NT2/D1 (cell line): Measurements from ENCODE around the gene ZNF292.

ENCODE experiments used
- DNase-seq: peaks from one replicate; pipeline ENCODE4 v3.0.0-alpha.2; 2011; ENCODE audit warnings: low read depth, low spot score
- H3K27me3 ChIP-seq: 2 replicates; pipeline ENCODE4 v1.6.0; 2011; ENCODE audit warnings: mild to moderate bottlenecking; ENCODE audit not compliant: insufficient read length, insufficient read depth
- H3K36me3 ChIP-seq: 2 replicates; pipeline ENCODE4 v1.6.1; 2011; ENCODE audit warnings: mild to moderate bottlenecking, low read length, mixed read lengths; ENCODE audit not compliant: insufficient read depth, insufficient read length
- H3K4me1 ChIP-seq: 2 replicates; pipeline ENCODE4 v1.5.1; 2011; ENCODE audit not compliant: insufficient read depth, insufficient read length
- H3K4me3 ChIP-seq: 2 replicates; pipeline ENCODE4 v1.5.1; 2011; ENCODE audit warnings: low read depth; ENCODE audit not compliant: insufficient read length
- H3K9ac ChIP-seq: 2 replicates; pipeline ENCODE4 v1.6.0; 2011; ENCODE audit warnings: low read depth; ENCODE audit not compliant: insufficient read length
- H3K9me3 ChIP-seq: 2 replicates; pipeline ENCODE4 v1.5.1; 2011; ENCODE audit warnings: mild to moderate bottlenecking, low read length; ENCODE audit not compliant: insufficient read depth
- SUZ12 ChIP-seq: IDR thresholded peaks from 2 replicates; pipeline ENCODE4 v1.6.1; 2011; ENCODE audit not compliant: insufficient read length, insufficient read depth; ENCODE audit errors: extremely low read depth
- YY1 ChIP-seq: IDR thresholded peaks from 2 replicates; pipeline ENCODE4 v1.6.1; 2011; ENCODE audit not compliant: insufficient read length, insufficient read depth
- ZNF274 ChIP-seq: IDR thresholded peaks from 2 replicates; pipeline ENCODE4 v1.6.1; 2011; ENCODE audit warnings: mild to moderate bottlenecking, low read depth, low read length

The ZNF292 gene

DNA sequence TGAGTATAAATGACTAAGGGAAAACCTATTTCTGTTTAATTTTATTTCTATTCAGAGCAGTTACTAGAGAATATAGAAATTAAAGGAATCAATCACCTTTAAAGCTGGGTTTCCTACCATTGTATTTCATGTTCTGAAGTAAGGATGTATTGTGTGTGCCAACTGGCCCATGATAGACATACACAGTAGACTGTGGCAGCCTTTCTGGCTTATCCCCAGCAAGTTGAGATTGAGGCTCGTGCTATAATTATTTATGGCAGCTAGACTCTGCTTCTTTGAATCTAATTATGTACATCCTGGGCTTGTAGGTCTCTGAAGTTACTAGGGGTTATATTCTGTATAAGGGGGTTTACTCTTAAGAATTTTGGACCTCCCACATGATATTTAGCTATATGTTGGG lies 44.4 kb downstream of the ZNF292 start:
- H3K4me1 ChIP-seq, result no peaks in the 10 kb centered on the region
- no peak overlapping the region for H3K4me3 ChIP-seq
- H3K36me3 ChIP-seq, result peaks cover 2% of the 10 kb centered on the region
- H3K27me3 ChIP-seq, result no peaks in the 10 kb centered on the region
- no peak for DNase-seq
- no peak for TF ChIP-seq YY1
- TF ChIP-seq ZNF274, result no peak
- no peak for TF ChIP-seq SUZ12
- H3K9me3 ChIP-seq, result no peaks in the 10 kb centered on the region
- no peak overlapping the region for H3K9ac ChIP-seq

DNA sequence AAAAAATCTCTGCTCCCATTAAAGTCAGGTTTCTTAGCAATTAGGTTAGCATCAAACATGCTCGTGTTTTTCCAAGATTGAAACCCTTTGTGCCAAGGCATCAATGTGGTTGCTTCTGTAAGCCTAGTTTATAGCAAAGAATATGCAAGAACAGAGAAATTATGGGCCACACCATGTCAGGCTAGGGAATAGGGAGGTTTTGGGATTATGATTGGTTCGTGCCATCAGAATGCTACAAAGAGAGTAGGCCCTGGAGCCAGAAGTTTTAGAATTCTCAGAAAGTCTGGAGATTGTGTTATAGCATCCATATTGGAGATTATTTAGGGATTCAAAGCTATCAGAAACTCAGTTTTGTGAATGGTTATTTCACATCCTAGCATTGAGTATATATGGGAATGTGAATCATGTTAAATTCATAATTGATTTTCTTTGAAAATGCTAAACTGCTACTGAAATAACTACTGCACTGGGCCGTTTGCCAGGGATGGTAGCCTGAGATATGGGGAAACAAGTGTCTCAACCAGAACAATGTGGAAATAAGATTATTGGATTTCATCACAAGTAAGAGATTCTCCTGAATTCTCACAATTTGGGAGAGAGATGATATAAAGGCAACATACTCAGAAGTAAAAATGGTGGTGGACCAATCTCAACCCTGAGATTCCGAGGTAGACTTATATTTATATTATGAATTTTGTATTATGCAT lies 45.3 kb downstream of the ZNF292 start:
- Histone ChIP-seq H3K9me3 (no peaks in the 10 kb centered on the region), H3K27me3 (no peaks in the 10 kb centered on the region), H3K9ac (no peak overlapping the region), H3K4me1 (no peaks in the 10 kb centered on the region), H3K4me3 (no peak overlapping the region), H3K36me3 (peaks cover 2% of the 10 kb centered on the region)
- DNase-seq, result no peak
- TF ChIP-seq SUZ12 (no peak), ZNF274 (no peak), YY1 (no peak)

DNA sequence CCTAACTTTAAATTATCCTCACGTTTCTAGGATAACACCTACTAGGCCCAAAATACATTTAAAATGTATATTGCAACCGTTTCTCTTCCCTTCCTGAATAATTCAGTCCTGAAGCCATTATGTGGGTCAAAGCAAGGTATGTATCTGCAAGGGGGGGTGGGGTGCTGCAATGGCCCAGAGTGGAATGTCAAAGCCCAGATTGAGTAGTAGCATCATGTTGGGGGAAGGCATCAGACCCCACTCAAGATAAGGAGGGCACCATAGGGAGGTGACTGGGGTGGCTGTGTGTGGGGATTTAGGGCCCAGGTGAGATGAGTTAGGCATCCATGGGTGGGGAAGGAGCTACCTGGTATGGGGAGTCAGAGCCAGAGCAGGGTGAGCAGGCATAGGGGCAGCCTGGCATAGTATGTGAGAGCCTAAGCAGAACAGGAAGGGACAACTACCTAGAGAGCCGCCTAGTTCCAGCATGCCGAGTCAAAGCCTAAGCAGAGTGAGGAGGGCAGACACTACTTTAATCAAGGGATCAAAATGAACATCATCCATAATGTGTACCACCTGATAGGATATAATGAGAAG lies 48.2 kb downstream of the ZNF292 start:
- no peaks in the 10 kb centered on the region for H3K9me3 ChIP-seq

DNA sequence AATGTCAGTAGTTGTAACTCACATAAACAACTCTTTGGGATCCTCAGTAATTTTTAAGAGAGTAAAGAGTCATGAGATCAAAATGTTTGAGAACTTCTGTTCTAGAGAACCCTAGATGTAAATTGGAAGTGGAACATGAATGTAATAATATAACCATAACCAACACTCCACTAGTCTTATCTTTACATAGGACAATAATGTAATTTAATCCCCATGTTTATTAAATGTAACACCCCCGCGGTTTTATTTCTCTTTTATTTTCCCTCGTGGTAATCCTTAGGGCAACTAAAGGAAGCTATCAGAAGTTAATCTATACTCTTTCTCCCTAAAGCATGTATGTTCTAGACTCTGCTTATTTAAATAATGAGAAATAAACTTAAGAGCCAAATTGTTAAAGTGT lies 54.4 kb downstream of the ZNF292 start:
- no peak for DNase-seq
- Histone ChIP-seq H3K9ac (no peak overlapping the region), H3K4me3 (no peak overlapping the region), H3K9me3 (no peaks in the 10 kb centered on the region), H3K36me3 (no peaks in the 10 kb centered on the region), H3K4me1 (no peaks in the 10 kb centered on the region), H3K27me3 (no peaks in the 10 kb centered on the region)
- no peak for TF ChIP-seq ZNF274
- no peak for TF ChIP-seq SUZ12
- no peak for TF ChIP-seq YY1

More for the DNA sequence above, 48.2 kb downstream of the ZNF292 start:
- H3K36me3 ChIP-seq, result peaks cover 2% of the 10 kb centered on the region
- H3K4me1 ChIP-seq, result no peaks in the 10 kb centered on the region
- TF ChIP-seq SUZ12 (no peak), YY1 (no peak), ZNF274 (no peak)
- no peaks in the 10 kb centered on the region for H3K27me3 ChIP-seq
- no peak overlapping the region for H3K9ac ChIP-seq
- H3K4me3 ChIP-seq, result no peak overlapping the region
- no peak for DNase-seq

DNA sequence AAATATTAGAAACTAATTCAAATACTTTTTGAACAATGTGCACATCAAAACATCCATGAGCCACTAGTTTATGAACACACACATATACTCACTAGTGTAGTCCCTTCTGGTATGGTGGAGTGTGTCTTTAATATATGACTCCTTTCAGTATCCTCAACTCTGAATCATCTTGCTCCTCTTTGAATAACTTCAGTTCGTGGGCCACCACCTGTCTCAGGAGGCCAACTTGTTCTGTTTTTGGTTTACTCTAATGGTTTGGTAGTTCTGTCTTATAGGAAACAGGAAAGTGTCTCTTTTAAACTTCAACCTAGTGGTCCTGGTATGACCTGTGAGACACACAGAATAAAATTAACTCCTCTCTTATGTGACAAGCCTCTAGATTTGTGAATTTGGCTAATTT lies 55.6 kb downstream of the ZNF292 start:
- H3K4me1 ChIP-seq, result no peaks in the 10 kb centered on the region
- no peaks in the 10 kb centered on the region for H3K9me3 ChIP-seq
- TF ChIP-seq ZNF274 (no peak), YY1 (no peak), SUZ12 (no peak)
- no peak overlapping the region for H3K9ac ChIP-seq
- no peaks in the 10 kb centered on the region for H3K27me3 ChIP-seq
- DNase-seq, result no peak
- H3K4me3 ChIP-seq, result no peak overlapping the region
- no peaks in the 10 kb centered on the region for H3K36me3 ChIP-seq

DNA sequence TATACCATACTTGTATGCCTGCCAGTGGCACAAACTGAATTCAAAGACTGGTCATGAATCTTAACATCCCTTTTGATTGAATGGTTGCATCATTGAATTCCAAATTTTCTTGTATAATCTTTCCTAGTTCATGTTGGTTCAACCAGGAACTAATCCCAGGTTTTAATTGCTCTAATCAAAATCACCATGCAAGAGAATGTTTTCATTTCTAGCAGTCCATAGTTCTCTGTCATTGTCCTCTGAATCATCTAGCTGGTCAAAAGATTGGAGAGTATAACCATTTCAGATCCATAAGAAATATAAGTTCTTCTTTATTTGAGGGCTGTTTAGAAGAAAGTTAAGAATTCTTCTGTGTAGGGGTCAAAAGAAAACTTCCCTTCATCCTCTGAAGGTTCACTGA lies 57.2 kb downstream of the ZNF292 start:
- Histone ChIP-seq H3K4me3 (no peak overlapping the region), H3K27me3 (no peaks in the 10 kb centered on the region), H3K36me3 (peaks cover 9% of the 10 kb centered on the region), H3K9me3 (no peaks in the 10 kb centered on the region), H3K9ac (no peak overlapping the region), H3K4me1 (no peaks in the 10 kb centered on the region)
- DNase-seq, result no peak
- no peak for TF ChIP-seq YY1

DNA sequence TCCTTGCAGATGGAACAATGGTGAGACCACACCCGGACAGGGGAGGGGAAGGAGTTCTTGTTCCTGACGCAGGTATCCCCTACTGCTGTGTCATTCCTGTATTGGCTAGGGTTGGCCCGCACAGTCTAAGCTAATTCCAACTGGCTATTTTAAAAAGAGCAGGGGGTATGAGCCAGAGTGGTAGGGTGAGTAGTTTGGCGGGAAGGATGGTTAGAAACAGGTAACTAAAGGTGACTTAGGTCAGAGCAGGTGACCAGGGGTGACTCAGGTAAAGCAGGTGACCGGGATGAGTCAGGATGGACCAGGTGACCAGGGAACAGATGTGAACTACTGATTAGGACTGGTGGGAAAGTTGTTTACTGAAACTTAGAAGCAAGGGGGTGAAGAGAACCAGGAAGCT lies 58.0 kb downstream of the ZNF292 start:
- H3K27me3 ChIP-seq, result no peaks in the 10 kb centered on the region
- H3K9me3 ChIP-seq, result no peaks in the 10 kb centered on the region
- TF ChIP-seq YY1, result no peak
- TF ChIP-seq SUZ12, result no peak
- DNase-seq, result no peak
- H3K9ac ChIP-seq, result no peak overlapping the region
- H3K36me3 ChIP-seq, result peaks cover 16% of the 10 kb centered on the region
- H3K4me1 ChIP-seq, result no peaks in the 10 kb centered on the region
- no peak overlapping the region for H3K4me3 ChIP-seq

DNA sequence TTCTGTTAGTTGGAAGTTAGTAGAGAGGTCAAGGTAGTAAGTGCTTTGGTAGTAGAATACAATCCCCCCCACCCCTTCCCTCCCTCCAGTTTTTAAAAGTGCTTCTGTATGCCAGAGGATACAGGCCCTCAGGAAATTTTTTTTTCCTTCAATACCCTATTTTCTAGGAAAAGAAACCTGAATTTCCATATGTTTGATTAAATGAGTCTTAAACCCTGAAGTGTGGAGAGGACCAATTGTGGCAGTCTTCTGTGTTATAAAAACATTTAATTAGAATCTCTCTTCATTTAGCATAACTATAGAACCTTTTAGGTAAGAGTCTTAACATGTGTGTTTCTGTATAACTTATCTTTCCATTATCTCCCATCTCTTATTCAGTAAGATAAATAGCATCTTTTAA lies 59.5 kb downstream of the ZNF292 start:
- no peak overlapping the region for H3K9ac ChIP-seq
- no peaks in the 10 kb centered on the region for H3K4me1 ChIP-seq
- no peaks in the 10 kb centered on the region for H3K27me3 ChIP-seq
- H3K9me3 ChIP-seq, result no peaks in the 10 kb centered on the region
- no peak for DNase-seq
- TF ChIP-seq ZNF274 (no peak), SUZ12 (no peak), YY1 (no peak)
- no peak overlapping the region for H3K4me3 ChIP-seq
- H3K36me3 ChIP-seq, result peaks cover 28% of the 10 kb centered on the region
